ENCODE data around the gene RETNLB.

RETNLB gene, protein sequence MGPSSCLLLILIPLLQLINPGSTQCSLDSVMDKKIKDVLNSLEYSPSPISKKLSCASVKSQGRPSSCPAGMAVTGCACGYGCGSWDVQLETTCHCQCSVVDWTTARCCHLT

DNA sequence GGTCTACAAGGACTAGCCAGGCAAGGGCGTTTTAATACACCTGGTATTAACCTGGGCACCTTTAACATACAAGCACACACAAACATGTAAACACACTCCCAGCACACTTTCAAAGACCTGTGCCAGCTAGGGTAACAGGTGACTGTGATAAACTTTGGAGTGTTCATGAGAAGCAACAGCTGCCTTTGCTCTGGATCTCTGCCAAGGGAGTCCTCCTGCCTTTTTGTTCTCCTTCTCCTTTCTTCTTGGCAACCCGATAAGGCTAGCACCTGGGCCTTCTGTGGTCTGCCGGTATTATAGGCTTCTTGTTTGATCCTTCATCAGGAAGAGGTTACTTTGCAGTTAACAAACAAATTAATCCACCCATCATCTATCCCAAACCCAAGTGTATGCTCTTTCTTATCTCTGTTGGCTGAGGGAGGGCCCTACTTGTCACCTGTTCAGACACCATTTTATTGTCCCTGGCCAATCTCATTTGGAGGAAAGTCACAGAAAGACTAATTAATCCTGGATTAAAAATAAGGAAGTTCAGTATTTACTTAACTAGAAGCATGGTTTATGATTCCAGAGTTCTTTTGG, at the start of gene RETNLB:
RETNLB (minus strand) TSS at position 7 of the 579 bp plus-strand sequence. CDS start 225 bp downstream, outside the sequence.
- DNase-seq = no peak

DNA sequence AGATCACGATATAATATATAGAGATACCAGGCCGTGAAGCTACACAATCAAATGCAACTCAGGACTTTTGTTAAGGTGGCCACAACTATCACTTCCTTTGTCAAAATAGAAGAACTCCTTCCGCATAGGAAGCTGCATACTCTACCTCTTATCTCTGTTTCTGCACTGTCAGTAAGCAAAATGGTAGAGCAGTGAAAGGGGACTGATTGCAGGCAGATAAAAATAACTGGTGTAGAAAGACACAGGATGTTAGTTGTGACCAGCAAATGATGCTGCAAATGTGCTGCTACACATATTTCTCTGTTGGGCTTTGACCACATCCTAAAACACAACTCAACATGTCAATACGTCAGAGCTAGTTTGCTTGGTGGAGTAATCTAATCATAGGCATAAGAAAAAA, 49.1 kb upstream of the RETNLB start:
- no peak for DNase-seq

DNA sequence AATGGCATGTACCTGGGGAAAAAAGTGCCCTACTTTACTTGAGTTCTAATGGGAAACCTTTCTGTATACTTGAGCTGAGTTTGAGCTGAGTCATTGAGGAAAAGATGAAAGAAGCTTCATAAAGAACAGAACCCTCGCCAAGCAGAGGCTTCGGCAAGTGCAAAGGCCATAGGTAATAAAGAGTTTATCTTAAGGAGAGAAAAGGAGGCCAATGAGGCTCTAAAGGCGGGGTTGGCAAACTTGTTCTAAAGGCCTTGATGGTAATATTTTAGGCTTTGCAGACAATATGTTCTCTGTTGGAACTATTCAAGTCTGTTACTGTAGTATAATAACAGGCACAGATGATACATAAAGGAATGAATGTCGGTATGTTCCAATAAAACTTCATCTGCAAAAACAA, 47.8 kb upstream of the RETNLB start:
- DNase-seq = no peak

DNA sequence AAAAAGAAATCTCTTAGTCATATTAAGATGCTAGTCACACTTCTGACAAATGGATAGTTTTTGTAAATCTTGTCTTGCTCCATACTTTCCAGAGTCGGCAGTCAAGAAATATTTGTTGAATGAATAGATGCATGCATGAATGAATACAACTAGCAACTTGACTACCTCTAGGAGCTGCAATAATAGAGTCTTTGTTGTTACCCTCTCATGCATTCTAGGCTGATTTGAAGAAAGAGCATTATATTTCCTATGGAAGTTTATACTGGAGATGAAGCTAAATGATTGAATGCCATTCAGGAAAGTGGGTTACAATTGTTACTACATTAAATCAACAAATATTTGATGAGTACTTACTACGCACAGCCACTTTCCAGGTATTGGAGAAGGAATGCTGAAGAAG, 47.2 kb upstream of the RETNLB start:
- DNase-seq = no peak

DNA sequence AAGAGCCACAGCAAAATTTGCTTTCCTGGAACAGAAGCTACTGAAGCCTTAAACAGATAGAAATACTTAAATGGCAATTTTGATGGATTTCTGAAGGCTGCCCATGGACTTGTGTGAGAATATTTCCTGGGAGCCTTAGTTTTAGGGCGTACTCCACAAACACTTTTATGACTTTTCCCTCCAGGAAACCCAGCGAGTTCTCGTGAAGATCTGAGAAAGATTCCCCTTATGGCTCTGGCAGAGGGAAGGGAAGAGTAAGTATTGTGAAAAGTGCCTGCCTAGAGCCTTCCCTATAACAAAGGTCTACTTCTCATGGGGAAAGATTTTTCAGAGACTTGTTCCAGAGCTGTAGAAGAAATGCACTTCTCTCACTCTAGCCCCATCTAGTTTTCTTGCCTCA, 34.3 kb upstream of the RETNLB start:
- no peak for DNase-seq

DNA sequence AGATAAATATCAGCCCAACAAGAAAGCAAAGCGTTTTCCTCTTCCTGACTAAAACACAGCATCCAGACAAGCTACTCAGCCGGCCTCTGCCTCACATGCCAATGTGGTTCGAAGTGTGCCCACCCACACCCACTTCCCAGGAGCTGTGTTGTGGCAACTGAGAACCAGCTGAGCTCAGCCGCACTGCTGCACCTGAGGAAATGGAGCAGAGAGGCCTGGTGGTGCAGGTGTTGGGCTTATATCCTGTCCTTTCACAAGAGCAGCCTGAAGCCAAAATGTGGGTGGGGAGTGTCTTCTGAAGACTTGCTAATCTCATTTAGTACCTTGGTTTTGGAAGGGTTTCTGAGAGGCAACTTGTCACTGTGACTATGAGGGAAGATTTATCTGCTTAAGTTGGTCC, 23.0 kb upstream of the RETNLB start:
- no peak for DNase-seq

DNA sequence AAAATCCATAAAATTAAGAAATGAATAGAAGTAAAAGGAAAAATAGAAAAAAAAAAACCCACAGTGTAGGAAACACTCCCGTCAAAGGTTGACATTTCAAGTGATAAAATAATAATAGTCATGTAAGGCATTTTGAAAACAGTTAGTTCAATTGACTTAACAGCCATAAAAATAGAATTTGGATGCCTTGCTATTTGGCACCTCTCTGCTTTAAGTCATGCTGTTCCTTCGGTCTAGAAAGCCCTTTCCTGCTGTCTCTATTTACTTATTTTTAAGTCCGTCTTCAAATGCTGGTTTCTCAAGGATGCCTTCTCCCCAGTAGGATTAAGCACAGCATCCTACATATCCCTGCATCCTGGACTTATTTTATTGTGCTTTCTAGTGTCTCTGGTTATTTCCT, 22.3 kb upstream of the RETNLB start:
- DNase-seq = no peak

DNA sequence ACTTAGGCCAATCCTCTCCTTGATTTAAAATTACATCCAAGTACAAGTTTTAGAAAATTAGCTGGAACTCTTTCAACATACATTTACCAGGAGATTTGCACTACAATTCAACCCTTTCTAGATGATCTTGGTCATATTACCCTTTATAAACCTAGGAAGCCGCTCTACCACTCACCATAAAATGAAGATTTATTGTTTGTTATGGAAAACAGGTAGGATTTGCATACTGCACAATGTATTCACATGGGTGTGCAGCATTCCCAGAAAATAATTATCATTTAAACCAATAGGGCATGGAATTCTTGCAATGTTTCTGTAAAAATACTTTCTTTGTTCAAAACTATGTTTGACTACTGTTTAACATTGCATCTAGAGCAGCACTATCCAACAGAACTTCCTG, 18.4 kb upstream of the RETNLB start:
- no peak for DNase-seq

DNA sequence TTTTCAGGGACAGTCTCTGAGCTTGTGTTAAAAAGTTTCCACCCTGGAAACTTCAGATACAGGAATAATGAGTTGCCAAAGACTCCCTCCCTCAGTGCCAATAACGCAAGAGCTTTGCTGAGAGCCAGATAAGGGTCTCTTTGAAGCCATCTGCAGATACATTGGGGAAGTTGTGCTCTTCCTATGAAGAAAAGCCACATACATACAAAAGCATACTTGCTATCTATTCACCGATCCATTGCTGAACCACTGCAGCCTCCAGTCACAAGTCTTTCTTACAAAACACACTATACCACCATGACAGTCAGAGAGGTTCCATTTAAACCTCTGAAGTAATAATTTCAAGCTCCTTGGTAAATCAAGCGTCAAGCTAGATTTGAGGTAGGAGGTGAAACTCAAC, 10.0 kb upstream of the RETNLB start:
- no peak for DNase-seq

DNA sequence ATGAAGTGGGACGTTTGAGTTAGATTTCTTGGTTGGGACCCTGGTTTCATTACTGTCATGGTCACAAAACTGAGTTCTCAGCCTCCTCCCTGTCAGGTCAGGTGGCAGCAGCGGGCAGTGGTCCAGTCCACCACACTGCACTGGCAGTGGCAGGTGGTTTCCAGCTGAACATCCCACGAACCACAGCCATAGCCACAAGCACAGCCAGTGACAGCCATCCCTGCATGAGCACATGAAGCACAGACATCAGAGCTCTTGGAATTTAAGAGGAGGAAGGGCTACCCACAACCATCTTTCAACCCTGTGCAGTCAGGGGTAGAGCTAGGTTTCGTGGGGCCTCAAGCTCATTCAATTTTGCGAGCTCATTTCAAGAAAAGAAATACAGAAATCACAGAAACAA, 1.5 kb downstream of the RETNLB start:
- no peak for DNase-seq

DNA sequence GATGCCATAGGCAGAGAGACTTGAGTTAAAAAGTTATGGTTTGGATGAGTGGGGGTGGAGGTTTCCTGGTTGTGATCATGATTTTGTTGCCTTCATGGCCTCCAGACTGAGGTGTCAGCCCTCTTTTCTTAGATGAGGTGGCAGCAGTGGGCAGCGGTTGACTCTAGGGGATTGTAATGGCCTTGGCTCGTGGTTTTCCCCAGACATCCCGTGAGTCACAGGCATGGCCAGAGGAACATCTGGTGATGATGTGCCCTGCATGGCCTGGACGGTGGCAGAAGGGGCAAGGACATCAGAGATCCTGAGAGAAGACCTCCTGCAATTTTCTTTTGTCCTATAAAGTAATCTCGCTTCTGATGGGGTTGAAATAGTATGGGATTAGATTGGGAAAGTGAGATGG, 12.4 kb downstream of the RETNLB start:
- DNase-seq = no peak

DNA sequence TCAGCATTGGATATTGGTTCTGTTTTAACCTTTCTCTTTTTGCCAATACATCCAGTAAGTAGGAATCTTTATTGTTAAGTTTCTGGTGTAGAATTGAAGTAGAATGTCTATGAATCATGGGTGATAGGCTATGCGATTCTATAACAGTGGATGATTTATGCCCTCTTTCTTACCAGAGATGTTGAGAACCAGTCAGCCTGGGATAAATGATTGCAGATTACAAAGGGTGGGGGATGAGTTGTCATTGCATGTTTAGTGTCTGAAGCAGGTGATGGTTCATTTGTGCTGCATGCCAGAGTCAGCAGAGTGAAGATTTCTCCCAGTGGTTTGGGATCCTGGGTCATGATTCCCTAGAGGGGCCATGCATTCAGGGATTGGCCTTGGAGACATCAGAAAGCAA, 14.3 kb downstream of the RETNLB start:
- DNase-seq = no peak

DNA sequence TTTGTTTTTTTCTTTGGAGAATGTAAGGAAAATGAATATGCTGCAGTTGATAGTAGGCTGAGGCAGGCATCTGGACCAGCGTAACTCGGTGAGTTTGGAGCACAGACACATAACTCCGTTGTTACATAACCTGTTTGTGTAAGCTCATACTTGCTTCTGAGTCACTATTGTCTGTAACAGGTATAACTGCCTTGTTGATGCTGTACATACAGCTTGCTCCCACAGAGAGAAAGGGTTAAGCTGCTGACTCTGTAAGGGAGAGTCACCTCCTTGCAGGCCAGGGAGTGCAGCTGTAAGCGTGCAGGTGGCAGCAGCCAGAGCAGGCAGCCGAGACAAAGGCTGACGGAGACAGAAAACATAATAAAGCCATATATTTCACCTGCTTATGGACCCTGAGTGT, 20.4 kb downstream of the RETNLB start:
- no peak for DNase-seq

DNA sequence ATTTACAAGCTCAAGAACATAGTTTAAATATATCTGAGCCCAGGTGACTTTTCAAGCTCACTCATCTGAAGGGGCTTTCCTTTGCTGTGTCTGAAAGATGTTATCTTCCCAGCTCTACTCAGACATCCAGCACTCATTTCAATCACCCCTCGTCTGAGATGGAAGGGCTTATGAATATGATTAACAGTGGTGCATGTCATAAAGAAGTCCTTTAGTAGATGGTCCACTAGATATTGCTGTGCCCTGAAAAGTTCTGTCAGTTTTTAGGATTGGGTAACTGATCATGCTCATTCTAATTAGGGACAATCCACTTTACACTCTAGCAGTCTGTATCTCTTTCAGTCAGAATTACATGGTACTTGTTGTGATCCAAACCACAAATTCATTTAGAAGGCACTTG, 28.3 kb downstream of the RETNLB start:
- no peak for DNase-seq

DNA sequence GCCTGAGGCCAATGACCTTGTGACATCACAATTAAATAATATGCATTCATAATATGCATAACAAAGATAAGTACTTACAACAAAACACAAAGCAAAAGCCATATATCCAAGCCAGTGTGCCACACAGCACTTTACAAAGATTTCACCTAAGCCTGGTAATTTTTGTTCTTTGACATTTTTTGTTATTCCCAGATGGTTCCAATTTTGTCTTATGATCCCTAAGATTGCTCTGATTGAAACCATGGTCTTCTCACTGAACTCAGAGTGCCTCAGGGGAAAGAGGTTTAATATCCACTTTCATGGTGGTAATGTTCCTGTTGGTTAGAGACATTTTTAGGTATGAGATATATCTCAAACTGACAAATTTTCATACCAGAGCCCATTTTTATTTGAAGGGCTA, 29.1 kb downstream of the RETNLB start:
- no peak for DNase-seq

DNA sequence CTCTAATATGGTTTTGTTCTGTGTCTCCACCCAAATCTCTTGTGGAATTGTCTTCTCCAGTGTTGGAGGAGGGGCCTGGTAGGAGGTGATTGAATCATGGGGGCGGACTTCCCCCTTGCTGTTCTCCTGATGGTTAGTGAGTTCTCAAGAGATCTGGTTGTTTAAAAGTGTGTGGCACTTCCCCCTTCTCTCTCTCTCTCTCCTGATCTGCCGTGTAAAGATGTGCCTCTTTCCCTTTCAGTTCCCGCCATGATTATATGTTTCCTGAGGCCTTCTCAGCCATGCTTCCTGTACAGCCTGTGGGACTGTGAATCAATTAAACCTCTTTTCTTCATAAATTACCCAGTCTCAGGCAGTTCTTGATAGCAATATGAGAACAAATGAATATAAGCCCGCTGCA, 33.1 kb downstream of the RETNLB start:
- DNase-seq = no peak

DNA sequence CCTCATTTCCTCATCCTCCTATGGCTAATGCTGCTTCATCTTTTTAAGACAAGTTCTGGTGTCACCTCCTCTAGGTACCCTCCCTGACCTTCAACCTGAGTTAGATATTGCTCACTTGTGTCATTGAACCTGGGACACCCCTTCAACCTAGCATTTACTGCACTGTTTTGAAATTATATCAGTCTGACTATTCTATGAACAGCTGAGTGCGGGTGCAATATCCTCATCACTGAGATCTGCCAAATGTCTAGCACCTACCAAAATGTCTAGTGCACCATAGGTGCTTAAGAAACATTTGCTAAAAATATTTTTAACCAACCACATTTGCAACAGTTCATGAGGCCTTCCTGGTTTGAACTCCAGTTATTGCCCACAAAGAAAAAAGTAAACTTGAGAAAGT, 34.5 kb downstream of the RETNLB start:
- DNase-seq = no peak

DNA sequence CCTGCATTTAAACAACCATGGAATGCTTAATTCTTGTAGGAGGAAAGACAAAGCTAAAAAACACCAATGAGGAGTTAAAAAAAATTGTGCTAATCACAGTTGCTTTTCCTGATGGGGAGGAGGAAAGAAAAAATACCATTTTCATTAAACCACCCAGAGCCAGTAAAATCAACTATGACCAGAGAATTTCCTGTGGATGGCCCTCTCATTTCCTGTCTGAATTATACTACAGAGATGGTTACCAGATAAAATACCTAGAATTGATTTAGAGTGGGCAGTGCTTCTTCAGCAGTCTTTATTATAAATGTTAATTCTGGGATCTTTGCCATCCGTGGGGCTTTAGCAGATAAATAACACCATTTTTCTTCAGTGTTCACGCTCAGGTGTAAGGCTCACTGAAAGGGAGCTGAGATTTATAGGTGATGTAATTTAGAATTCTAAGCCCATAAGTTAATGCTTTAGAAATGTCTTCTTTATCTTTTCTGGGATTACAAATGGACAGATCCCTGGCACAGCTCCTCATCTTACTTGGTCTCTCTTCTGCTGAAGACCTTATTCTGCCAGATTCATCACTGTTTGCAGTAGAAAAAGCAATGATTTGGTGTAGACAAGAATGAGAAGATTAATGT, 37.9 kb downstream of the RETNLB start:
- no peak for DNase-seq

DNA sequence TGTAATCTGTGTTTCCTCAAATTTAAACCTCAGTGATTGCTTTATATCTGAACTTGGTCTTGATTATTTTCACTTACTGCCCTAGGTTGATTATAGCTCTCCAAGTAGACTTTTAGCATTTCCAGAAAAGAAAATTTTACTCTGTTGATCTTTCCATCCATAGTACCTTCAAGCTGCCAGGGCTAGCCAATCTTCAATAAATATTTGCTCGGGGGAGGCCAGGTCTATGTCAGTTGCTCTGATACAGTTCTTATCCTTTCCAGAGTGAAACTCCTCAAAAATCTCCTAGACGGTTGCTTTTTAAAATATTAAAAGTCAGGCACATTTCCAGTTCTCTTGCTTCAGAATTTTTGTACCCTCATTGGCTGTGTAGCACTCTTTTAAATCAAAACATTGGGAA, 38.8 kb downstream of the RETNLB start:
- no peak for DNase-seq

DNA sequence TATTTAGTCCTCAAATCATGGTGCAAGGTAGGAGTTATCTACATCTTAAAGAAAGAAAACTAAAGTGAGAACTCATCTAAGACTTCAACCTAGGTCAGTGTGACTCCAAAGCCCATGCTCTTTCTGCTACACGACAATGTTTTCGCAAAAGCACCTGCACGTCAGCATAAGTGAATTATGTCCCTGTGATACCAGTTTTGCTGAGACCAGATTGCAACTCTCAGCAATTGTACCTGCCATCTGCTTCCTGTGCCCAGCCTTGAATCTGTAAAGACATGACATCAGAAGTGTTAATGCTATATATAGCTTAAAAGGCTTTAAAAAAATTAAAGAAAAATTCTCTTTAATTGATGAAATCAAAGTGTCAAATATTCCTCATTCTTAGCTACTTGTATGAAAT, 43.4 kb downstream of the RETNLB start:
- no peak for DNase-seq

DNA sequence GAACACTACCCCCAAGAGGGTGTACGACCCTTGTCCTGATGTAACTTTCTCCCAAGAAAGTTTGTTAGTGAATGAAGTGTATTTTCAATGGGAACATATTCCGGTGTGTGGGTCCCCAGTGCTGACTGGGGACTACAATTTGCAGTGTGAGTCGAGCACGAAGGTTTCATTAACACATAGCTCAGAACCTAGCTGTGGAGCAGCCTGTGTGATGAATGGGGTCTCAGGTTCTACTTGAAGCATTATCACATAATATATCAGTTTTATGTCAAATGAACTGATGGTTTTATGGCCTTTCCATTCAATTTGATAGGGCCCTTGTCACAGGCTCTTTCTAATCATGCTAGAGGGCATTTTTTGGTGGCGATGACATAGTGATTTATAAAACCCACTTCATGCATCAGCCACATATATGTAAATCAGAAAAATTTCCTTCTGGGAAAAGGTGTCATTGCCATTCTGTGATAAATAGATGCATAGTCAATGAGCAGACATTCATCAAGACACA, 44.1 kb downstream of the RETNLB start:
- DNase-seq = no peak
